GM18508 (cell line): ENCODE data around the gene TLR8.
"Not testable (repeated sequence)": the region's sequence is repeated elsewhere in the genome, so short reads cannot be mapped to it uniquely, and the experiment has no call there.

Source experiments
- ATAC-seq: cut with Tn5 transposase; IDR thresholded peaks from one replicate; pipeline ENCODE4 v1.9.1; 2021; ENCODE audit warnings: moderate number of reproducible peaks; ENCODE audit not compliant: insufficient read depth, unreplicated experiment

Gene TLR8

DNA sequence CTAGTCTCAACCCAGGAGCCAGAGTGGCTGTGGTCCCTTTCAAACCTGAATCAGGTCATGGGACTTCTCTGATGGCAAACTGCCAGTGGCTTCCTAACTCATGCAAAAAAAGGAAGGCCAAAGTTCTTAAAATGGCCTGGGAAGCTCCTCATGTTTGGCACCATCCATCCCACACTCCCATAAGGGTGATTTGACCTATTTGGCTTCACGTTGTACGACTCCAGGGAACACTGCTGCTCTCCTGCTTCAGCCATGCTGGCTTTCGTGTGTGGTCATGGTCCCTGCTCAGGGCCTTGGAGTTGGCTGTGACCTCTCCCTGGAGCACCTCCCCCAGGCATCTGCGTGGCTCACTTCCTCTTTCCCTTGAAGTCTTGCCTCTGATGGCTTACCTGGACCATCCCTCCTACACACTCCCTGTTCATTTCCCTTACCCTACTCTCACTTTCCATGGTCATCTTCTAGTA is 55.7 kb downstream of the TLR8 start:
- ATAC-seq, result no peak

DNA sequence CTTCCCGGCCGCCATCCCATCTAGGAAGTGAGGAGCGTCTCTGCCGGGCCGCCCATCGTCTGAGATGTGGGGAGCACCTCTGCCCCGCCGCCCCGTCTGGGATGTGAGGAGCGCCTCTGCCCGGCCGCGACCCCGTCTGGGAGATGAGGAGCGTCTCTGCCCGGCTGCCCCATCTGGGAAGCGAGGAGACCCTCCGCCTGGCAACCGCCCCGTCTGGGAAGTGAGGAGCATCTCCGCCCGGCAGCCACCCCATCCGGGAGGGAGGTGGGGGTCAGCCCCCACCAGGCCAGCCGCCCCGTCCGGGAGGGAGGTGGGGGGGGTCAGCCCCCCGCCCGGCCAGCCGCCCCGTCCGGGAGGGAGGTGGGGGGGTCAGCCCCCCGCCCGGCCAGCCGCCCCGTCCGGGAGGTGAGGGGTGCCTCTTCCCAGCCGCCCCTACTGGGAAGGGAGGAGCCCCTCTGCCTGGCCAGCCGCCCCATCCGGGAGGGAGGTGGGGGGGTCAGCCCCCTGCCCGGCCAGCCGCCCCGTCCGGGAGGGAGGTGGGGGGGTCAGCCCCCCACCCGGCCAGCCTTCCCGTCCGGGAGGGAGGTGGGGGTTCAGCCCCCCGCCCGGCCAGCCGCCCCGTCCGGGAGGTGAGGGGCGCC is 56.9 kb downstream of the TLR8 start:
- ATAC-seq, result not testable (repeated sequence)

DNA sequence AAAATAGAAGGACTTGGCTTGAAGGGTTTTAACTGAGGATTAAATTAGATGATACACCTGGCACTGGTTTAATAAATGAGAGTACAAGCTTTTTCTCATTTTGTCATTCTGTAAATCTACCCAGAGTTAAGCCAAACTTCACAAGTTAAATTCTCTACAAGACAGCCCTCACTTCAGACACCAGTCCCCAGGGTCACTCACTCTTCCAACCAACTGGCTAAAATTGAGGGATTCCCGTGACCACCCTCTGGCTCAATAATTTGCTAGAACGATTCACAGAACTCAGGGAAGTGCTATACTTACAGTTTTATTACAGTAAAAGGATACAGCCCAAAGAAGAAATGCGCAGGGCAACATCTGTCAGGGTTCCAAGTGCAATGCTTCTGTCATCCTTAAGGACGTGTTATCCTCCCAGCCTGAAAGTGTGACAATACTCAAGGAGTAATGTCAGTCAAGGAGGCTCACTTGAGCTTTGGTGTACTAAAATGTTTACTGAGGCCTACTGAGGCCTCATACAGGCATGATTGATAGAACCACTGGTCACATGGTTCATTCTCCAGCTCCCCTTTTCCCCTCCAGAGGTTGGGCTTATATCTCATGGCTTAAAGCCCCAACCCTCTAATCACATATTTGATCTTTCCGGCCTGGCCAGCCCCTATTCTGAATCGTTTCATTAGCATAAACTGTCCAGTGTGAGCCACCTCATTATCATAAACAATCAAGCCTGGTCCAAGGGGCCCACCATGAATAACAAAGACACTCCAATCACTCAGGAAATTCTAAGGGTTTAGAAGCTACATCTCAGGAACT is 58.9 kb downstream of the TLR8 start:
- no peak for ATAC-seq

DNA sequence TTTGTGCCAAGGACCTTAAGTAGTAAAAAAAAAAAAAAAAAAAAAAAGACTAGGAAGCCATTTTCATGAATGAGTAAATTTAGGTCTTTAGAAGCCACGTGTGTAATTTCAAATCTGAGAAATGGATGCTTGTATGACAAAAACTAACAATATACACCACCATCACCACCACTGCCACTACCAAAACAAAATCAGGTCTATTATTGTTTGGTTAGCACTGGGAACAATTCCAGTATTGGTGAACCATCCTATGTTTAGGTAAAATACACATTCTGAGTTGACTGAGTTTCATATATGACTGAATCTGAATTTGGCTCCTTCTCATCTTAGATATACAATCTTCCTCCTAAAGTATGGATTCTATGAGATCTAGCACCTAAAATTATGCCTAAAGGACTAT is 59.7 kb downstream of the TLR8 start:
- ATAC-seq, result no peak

DNA sequence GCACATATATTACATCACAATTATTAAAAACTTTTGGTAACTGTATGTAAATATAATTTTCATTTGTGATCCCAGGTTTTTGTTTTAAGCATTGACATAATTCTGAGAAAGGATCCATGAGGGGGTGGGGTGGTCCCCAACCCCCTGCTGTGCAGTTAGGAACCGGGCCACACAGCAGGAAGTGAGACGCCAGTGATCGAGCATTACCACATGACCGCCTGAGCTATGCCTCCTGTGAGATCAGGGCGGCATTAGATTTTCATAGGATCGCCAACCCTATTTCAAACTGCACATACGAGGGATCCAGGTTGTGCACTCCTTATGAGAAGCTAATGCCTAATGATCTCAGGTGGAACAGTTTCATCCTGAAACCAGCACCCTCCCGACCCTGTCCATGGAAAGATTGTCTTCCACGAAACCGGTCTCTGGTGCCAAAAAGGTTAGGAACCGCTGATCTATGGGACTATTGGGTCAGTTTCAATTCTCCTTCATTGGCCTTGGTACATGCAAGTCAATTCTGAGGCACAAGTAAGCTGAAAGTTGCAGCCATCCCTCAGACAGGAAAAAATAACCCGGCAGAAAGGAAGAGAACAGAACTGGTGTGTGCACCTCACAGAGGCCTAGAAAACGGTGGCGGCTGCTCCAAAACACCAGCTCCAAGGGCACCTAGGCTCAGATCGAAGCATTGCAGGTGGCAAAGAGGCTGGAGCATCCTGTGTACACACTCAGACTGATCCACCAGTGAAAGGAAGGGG is 61.5 kb downstream of the TLR8 start:
- no peak for ATAC-seq

DNA sequence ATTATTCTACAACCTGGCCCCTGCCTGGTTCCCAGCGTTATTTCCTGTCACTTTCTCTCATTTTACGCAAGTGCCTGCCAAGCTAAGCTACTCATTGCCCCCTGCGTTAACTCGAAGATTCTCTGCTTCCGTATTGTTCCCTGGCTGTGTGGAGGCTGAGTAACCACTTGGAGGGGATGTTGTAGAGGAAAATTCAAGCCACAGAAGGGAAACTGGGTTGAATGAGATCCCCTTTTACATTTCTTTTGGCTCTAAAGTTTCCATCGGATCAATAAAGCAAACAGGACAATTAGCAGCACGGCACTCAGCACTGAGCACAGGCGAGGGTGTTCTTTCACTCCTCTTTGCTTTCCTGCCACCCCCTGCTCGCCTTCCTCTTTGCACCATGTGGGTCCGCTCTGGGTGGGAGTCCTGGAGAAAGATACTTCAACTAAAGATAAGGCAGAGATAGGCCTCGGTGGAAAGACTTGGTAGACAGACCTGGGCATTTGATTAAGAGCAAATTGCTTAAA is 64.3 kb downstream of the TLR8 start:
- no peak for ATAC-seq

DNA sequence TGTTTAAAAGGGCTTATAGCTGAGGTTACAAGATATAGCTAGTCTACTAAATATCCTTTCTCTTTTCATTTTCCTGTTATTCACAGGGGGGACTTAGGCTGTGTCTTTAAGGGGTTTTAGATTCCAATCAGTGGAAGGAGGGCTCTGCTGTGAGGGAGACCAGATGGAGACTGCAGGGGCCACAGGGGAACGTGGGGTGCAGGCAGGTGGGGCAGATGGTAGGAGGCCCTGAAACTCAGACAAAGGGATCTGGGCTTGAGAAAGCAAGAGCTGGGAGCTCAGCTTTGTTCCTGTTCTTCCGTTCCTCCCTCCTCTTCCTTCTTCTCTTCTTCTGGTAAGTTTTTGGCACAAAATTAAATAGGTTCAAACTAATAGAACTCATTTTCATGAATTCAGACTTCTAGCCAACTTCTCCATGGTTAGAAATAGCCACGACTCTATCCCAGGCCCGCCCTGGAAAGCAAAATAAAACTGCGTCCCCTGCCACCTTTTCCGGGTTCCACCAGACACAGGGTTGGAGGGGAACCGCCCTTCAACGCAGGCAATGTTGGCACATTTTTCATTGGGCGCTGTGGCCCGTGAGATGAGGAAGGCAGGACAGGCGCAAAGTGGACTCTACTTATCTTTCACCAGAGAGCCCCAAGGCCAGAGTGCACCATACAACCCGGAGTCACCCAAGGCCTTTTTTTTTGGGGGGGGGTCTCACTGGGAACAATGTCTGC is 65.0 kb downstream of the TLR8 start:
- ATAC-seq, result no peak

DNA sequence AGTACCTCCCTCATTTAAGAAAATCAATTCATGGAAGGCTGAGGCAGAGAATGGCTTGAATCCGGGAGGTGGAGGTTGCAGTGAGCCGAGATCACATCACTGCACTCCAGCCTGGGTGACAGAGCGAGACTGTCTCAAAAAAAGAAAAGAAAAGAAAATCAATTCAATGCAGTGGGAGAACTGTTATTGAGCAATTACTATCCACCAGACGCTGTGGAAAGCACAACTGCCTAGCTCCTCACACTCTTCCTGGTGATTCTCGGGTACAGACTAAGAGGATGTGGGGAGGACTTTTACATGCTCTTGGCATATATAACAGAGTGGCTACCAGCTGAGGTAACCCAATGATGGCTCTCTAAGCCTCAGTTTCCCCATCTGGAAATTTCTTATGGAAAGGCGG is 65.8 kb downstream of the TLR8 start:
- no peak for ATAC-seq
